Left colon (tissue), 2 donors: ENCODE data around the gene ANKRD60. TPM values are rescaled to one million over a fixed set of nuclear protein-coding genes. Genes with fewer than 3 reads are reported as not detected.

Experiments used
- ATAC-seq: fragments of 200-7000 bp; cut with Tn5 transposase; one replicate; pipeline ENCODE4 v1.9.1; 2020; ENCODE audit warnings: mild to moderate bottlenecking, moderate library complexity
- DNase-seq, 2 donors: peaks; one replicate each; pipeline ENCODE4 v3.0.0-alpha.2; 2020
- intact Hi-C, 2 donors: fragments of 100-400 bp; cut with DNase I in 1 of 2; cut with micrococcal nuclease in 1 of 2; formaldehyde crosslinking; loops; one replicate each; pipeline versions ENCODE4 v1.11.2 to v1.14.0; 2022; cut with DNase I, micrococcal nuclease
- total RNA-seq, 2 donors: library from RNA; stranded (reverse); fragmentation: NEBNext Ultra II Directional; extraction: Animal tissue kit (Norgen Biotek cat#: 25700); gene quantifications; one replicate each; pipeline ENCODE4 v1.2.1, GENCODE V29; 2021
- donor health status: DM: no; HTN: no; CAD: no.
- donor health status: DM: yes; HTN: yes; CAD: no.

Gene ANKRD60
- total RNA-seq, 2 donors from 2014 or later = not detected

- ATAC-seq (no peak), DNase-seq (no peak)
- intact Hi-C loops = no loop called here
Measured at GRCh38 chr20:58177799-58178198, 50.7 kb downstream of the ANKRD60 start.

- DNase-seq (no peak), ATAC-seq (no peak)
- intact Hi-C loops = no loop called here
Measured at GRCh38 chr20:58175836-58176235, 52.6 kb downstream of the ANKRD60 start.

GRCh38 chr20:58175425-58175824 is 53.0 kb downstream of the ANKRD60 start:
- intact Hi-C loops = no loop called here
- no peak for DNase-seq
- no peak for ATAC-seq

- DNase-seq = peak in 1 of 2 donors; percentile 19
- intact Hi-C loops = no loop called here
- ATAC-seq = no peak
Measured at GRCh38 chr20:58174708-58175280, 53.7 kb downstream of the ANKRD60 start.

- ATAC-seq = no peak
- intact Hi-C loops = no loop called here
- peak in 1 of 2 donors; percentile 9 for DNase-seq
Measured at GRCh38 chr20:58173930-58174707, 54.3 kb downstream of the ANKRD60 start.

- intact Hi-C loops = no loop called here
- ATAC-seq (no peak), DNase-seq (no peak)
Measured at GRCh38 chr20:58173091-58173490, 55.4 kb downstream of the ANKRD60 start.

GRCh38 chr20:58171796-58172425 is 56.5 kb downstream of the ANKRD60 start:
- ATAC-seq = no peak
- intact Hi-C loops = no loop called here
- DNase-seq = no peak

GRCh38 chr20:58169450-58169849 is 59.0 kb downstream of the ANKRD60 start:
- intact Hi-C loops = no loop called here
- ATAC-seq (no peak), DNase-seq (no peak)

- no peak for ATAC-seq
- intact Hi-C loops = no loop called here
- DNase-seq = no peak
Measured at GRCh38 chr20:58168843-58169242, 59.6 kb downstream of the ANKRD60 start.

GRCh38 chr20:58167759-58168158 is 60.7 kb downstream of the ANKRD60 start:
- DNase-seq (no peak), ATAC-seq (no peak)
- intact Hi-C loops = no loop called here

Other genes with a start within 250 kb of the ANKRD60 start
- gene RAB22A, start 81.1 kb upstream of the ANKRD60 start, total RNA-seq = 10 to 100 TPM; 22.4 to 27.4 TPM
- 10 to 100 TPM; 53.5 to 63.3 TPM for gene VAPB, start 160.6 kb upstream of the ANKRD60 start, total RNA-seq